OCI-LY3 (cell line): ENCODE data around the gene BRWD1.

Source experiments
- CTCF ChIP-seq: fragments of 200-600, 300-600 bp; sonication (generic); IDR thresholded peaks from 2 replicates; pipeline ENCODE4 v1.5.1; 2014; ENCODE audit warnings: antibody characterized with exemption, low read length, low read depth
- EZH2phosphoT487 ChIP-seq: fragments of 200-600 bp; shearing (Covaris generic); IDR thresholded peaks from 2 replicates; pipeline ENCODE4 v1.6.1; 2018; ENCODE audit warnings: antibody characterized with exemption, mixed run types, low read depth

GRCh38 chr21:39221997-39222486, 91.4 kb downstream of the BRWD1 start:
- TF ChIP-seq CTCF, result no peak
- TF ChIP-seq EZH2phosphoT487, result no peak
